H54 (cell line): ENCODE measurements around the gene MAPK11.

Experiments used
- DNase-seq: peaks from one replicate; pipeline ENCODE4 v3.0.0; 2011; ENCODE audit warnings: low spot score, mixed read lengths; ENCODE audit not compliant: insufficient read length
- FAIRE-seq: peaks from 3 replicates; lab custom pipeline; 2011; peaks lifted over from hg19 to GRCh38; lab: Jason Lieb, UNC
- POLR2A ChIP-seq: IDR thresholded peaks from 2 replicates; pipeline ENCODE4 v1.6.1; 2011; ENCODE audit warnings: low read depth, mild to moderate bottlenecking, low read length

Gene MAPK11

DNA sequence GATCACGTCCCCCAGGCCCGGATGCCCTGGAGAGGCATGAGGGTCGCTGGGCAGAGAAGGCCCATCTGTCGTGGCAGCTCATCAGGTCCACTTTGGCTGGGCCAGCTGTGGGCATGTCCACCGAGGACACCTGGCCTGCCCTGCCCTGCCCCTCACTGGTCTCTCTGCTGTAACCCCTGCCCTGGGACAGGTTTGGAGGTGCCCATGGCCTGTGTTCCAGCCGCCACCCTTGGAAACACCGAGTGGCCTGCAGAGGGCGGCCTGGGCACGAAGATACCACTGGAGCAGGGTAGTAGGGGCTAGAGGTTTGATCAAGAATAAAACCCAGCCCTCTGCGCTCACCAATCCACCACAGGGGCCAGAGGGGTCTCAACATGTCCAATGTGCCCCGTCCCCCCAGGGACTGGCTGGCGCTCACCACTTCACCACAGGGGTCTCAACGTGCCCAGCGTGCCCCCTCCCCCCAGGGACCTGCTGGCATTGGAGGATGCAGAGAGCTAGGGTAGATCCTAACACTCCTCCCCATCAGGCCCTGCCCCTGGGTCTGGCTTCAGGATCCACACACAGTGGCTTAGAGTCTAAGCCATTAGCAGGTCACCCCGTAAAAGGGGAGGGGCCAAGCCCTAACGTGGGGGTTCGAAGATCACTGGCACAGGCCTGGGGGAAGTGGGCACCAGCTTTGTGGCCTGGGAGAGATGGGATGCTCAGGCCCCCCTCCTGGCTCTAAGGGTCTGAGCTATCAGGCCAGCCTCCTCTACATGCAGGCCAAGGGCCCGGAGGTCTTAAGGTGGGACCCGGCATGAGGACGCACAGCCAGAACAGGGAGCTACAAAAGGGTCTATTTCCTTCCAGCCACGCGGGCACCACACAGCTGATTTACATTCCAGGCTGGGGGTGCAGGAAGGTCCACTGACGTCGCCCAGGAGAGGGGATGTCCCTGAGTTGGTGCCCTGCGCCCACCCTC, 17.8 kb downstream of the MAPK11 start:
- no peak for FAIRE-seq
- DNase-seq: peak; percentile 67
- TF ChIP-seq POLR2A: no peak

DNA sequence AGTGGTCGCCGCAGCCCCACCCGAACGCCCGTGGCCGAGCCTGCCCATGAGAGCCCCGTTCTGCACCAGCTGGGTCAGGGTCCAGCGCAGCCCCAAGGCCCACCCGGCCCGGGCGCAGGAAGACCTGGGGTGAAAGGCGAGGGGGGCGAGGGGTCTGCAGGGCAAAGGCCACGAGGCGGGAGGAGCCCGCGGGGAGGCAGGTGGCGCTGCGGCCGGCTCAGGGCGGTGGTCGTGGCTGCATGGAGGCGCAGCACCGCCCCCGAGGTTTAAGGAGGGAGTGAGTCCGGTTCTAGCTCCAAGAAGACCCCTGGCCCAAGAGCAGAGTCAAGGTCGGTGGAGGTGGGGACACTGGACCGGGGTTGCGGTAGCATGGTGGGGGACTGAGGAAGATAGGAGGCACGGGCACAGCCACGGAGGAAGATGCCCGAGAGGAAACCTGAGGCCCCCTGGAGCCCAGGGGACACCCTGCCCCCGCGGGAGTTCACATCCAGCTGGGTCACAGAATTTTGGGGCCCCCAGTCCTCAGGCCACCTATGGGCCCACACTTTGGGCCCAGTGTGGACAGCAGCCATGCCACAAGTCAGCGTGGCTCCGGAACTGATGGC, 18.6 kb downstream of the MAPK11 start:
- no peak for FAIRE-seq
- no peak for TF ChIP-seq POLR2A
- no peak for DNase-seq

DNA sequence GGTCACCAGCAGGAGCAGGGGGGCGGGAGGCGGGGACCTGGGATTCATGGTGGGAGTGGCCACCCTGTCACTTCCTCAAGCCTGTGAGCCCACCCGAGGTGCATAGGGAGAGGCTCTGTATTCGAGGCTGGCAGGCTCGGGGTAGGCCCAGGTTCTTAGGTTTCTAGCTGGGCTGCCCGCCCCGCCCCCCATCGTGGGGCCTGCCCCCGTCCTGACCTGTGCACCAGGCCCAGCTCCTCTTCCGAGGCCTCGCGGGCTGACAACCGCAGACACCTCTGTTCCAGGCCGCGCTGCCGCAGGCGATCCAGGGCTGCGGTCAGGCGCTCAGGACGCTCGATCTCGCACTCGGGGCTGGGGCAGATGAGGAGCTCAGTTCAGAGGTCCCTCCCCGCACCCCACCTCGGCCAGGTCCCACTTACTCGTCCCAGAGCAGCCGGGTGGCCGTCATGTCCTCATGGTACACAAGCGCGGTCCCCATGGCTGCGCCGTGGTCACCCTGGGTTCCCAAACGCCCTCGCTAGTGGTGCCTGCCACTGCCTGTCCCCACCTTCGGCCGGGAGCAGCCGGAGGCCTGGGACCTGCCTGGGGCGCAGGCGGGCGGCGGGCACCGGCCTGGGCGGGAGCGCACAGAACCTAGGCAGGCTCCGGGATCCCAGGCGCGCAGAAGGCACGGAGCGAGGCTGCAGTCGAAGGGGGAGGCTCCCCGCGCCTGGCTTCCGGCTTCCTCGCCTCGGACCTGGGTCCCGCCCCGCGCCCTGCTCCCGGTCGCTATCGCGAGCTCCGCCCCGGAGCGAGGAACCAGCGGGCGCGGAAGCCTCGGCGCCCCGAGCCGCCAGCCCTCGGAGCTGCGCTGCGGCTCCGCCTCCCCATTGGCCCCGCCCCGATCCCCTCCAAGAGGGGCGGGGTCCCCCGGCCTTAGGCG, 19.4 kb downstream of the MAPK11 start, which contains the start of gene HDAC10:
Gene HDAC10 (minus strand): TSS at position 711 of the 922 bp plus-strand sequence. CDS start 233 bp downstream, at position 478.
- FAIRE-seq (no peak), DNase-seq (peak; percentile 72)
- TF ChIP-seq POLR2A: peak; percentile 52

GRCh38 chr22:50250249-50250554, 20.0 kb downstream of the MAPK11 start:
- FAIRE-seq (no peak), DNase-seq (no peak)
- no peak for TF ChIP-seq POLR2A

DNA sequence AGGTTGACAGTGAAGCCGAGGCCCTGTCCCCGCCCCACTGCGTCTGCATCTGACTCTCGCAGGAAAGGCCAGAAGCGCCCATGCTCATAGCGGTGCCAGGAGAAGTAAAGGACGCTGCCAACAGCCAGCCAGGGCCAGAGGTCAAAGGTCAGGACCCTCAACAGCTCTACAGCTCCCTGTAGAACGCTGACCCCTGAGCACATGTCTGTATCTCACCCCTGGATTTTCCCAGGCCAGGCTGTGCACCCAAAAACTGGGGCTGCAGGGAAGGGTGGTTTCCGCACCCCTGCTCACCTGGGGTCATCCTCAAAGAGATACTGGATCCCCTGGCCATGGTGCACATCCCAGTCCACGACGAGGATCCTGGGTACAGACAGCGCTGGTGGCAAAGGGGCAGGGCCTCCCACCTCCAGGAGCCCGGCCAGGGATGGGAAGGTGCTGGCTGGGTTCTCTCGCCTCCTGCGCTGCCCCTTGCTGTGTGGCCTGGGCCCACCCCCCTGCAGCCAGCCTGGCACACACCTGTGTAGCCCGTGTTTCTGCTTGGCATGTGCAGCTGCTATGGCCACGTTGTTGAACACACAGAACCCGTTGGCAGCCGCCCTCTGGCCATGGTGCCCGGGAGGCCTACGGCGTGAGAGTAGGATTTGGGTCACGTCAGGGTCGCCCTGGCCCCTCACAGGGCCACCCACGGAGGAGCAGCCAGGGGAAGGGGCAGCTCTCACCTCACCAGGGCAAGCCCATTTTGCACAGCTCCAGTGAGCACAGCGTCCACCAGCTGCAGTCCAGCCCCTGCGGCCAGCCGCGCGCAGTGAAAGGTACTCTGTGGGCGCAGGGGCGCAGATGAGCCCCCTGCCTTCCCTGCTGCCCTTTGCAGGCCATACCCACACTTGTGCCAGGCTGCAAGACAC, 20.6 kb downstream of the MAPK11 start:
- no peak for DNase-seq
- no peak for FAIRE-seq

GRCh38 chr22:50248196-50249081, 21.7 kb downstream of the MAPK11 start:
- DNase-seq (no peak), FAIRE-seq (no peak)
- no peak for TF ChIP-seq POLR2A

More for the DNA sequence above, 20.6 kb downstream of the MAPK11 start:
- no peak; the same call in 1 of the 2 replicates for TF ChIP-seq POLR2A

- DNase-seq: no peak
- no peak for FAIRE-seq
These were observed 22.4 kb downstream of the MAPK11 start for GRCh38 chr22:50247748-50248147.

DNA sequence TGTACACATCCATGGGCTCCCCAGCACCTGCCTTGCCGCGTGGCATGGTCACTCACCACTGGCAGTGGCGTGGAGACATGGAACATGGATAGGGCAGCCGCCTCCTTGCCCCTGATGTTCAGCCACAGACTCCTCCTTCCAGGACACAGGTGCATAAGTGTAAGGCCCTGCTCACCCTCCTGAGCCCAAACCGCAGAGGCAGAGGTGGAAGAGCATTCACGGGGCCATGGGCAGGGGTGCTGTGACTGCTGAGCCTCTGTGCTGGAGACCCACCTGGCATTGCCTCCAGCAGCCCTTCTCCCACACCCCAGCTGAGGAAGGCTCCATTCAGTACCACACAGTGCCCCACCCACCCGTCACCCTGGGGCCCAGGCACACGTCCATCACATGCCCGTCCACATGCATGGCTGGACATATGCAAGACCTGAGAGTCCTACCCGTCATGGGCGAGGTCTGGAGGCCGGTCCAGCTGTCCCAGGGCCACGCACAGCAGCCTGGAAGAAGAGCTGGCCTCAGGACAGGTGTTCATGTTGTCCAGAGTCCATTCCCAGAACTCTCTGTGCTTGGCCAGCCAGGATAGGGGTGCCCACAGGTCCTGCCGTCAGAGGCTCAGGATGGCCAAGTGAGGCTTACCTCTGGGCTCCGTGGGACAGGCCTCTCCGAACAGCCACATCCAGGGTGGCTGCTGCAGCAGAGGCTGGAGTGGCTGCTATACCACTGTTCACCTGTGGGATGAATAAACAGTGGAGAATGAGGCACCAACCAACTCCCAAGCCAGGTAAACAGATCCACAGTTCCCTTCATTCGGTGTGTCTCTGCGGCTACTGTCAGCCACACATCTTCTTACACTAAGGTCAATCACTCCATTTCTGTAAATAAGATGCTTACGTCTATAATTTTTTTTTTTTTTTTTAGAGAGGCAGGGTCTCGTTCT, 23.7 kb downstream of the MAPK11 start:
- FAIRE-seq (no peak), DNase-seq (no peak)
- no peak for TF ChIP-seq POLR2A

More at GRCh38 chr22:50247748-50248147, 22.4 kb downstream of the MAPK11 start:
- no peak for TF ChIP-seq POLR2A

DNA sequence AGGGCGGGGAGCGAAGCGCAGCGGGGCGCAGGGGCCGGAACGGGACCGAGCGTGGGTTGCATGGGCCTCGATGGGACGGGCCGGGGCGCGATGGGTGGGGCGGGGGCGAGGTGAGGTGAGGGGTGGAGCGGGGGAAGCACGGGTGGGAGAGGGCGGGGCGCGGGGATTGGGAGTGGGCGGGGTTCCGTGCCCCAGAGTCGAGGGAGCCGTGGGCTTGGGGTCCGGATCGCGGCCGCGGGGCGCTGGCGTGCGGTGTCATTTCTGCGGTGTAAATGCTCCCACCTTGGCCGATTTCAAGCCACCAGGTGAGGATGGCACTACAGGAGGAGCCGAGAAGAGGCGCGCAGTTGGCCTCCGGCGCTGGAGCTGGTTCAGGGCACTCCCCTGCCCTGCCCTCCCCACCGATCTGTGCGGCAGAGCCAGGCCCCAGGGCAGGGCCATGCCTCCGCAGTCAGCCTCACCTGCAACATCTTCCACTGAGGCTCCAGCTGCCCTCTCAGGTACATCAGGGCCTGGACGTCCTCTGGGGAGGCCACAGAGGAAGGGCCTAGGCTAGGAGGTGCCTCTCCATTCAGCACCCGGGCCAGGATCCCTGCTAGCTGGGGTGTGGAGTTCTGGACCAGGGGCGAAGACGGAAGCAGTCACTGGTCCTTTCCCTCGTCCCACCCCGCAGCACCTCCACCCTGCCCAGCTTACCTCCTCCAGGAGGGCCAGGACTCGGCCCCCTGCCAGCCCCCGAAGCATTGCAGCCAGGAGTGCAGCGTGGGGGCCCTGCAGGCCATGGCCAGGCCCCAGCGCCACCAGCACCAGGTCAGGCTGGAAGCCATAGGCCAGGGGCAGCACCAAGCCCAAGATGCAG, 24.7 kb downstream of the MAPK11 start:
- DNase-seq (no peak), FAIRE-seq (no peak)
- TF ChIP-seq POLR2A: no peak
